Panc1 (cell line): ENCODE results near the gene SRSF3.

Experiments
- POLR2AphosphoS5 ChIP-seq: IDR thresholded peaks from 2 replicates; pipeline ENCODE4 v1.6.1; 2012; ENCODE audit warnings: mild to moderate bottlenecking, low read depth, low read length, moderate library complexity
- TF ChIP-seq, protein P1 (sequence below): fragments of 450-650 bp; IDR thresholded peaks from 2 replicates; pipeline ENCODE4 v1.5.1; 2017; ENCODE audit warnings: mild to moderate bottlenecking

DNA sequence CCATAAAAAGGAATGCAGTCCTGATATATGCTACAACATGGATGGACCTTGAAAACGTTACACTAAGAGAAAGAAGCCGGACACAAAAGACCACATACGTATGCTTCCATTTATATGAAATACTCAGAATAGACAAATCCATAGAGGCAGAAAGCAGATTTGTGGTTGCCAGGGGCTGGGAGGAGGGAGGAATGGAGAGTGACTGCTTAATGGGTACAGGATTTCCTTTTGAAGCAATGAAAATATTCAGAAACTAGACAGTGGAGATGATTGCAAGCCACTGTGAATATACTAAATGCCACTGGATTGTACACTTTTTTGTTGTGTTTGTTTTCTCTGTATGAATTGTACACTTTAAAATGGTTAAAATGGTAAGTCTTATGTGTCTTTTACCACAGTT, 54.9 kb downstream of the SRSF3 start:
- TF ChIP-seq POLR2AphosphoS5 = no peak
- TF ChIP-seq, protein P1, sequence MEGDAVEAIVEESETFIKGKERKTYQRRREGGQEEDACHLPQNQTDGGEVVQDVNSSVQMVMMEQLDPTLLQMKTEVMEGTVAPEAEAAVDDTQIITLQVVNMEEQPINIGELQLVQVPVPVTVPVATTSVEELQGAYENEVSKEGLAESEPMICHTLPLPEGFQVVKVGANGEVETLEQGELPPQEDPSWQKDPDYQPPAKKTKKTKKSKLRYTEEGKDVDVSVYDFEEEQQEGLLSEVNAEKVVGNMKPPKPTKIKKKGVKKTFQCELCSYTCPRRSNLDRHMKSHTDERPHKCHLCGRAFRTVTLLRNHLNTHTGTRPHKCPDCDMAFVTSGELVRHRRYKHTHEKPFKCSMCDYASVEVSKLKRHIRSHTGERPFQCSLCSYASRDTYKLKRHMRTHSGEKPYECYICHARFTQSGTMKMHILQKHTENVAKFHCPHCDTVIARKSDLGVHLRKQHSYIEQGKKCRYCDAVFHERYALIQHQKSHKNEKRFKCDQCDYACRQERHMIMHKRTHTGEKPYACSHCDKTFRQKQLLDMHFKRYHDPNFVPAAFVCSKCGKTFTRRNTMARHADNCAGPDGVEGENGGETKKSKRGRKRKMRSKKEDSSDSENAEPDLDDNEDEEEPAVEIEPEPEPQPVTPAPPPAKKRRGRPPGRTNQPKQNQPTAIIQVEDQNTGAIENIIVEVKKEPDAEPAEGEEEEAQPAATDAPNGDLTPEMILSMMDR = no peak
